ENCODE results near the gene GPRIN3.

Gene GPRIN3

DNA sequence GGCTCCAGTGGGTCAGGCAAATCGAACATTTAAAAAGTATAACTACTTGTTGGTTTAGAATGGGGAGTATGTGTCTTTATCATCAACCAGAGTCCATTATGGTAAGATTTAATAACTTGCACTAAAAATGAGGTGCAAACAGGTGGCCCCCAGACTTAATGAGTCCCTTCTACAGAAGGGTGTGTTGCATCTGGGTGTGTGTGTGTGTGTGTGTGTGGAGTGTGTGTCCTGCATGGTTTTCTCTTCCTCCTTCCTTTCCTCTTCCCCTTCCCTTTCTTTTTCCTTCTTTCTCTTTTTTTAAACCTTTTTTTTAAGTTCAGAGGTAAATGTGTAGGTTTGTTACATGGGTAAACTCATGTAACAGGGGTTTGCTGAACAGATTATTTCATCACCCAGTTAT lies 53.7 kb downstream of the GPRIN3 start:
- Histone ChIP-seq H3K4me3 (ENCODE audit: low read length) (no peak overlapping the region), H3K36me3 (replicated peaks; ENCODE audit: low read depth, low read length) (no peaks in the 10 kb centered on the region), H3K4me2 (ENCODE audit: low read length) (no peak overlapping the region), H3K27me3 (ENCODE audit: low read depth, low read length) (peaks cover 12% of the 10 kb centered on the region; the same call in 1 of the 2 replicates), H2AFZ (ENCODE audit: low read depth, low read length) (no peak overlapping the region), H3K9ac (ENCODE audit: low read length) (no peak overlapping the region), H3K9me3 (ENCODE audit: insufficient read depth, low read length) (no peaks in the 10 kb centered on the region), H3K27ac (ENCODE audit: low read length) (no peak overlapping the region), H3K4me1 (ENCODE audit: low read length) (peaks cover 5% of the 10 kb centered on the region; the same call in 1 of the 2 replicates), H3K79me2 (ENCODE audit: low read length) (no peaks in the 10 kb centered on the region), H4K20me1 (ENCODE audit: insufficient read depth, low read length) (no peaks in the 10 kb centered on the region)
- no peak for TF ChIP-seq EZH2phosphoT487 (IDR thresholded peaks at IDR 0.05; ENCODE audit: low read depth)
- TF ChIP-seq, protein P1, sequence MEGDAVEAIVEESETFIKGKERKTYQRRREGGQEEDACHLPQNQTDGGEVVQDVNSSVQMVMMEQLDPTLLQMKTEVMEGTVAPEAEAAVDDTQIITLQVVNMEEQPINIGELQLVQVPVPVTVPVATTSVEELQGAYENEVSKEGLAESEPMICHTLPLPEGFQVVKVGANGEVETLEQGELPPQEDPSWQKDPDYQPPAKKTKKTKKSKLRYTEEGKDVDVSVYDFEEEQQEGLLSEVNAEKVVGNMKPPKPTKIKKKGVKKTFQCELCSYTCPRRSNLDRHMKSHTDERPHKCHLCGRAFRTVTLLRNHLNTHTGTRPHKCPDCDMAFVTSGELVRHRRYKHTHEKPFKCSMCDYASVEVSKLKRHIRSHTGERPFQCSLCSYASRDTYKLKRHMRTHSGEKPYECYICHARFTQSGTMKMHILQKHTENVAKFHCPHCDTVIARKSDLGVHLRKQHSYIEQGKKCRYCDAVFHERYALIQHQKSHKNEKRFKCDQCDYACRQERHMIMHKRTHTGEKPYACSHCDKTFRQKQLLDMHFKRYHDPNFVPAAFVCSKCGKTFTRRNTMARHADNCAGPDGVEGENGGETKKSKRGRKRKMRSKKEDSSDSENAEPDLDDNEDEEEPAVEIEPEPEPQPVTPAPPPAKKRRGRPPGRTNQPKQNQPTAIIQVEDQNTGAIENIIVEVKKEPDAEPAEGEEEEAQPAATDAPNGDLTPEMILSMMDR (IDR thresholded peaks at IDR 0.05; ENCODE audit: low read depth, low read length) = no peak

DNA sequence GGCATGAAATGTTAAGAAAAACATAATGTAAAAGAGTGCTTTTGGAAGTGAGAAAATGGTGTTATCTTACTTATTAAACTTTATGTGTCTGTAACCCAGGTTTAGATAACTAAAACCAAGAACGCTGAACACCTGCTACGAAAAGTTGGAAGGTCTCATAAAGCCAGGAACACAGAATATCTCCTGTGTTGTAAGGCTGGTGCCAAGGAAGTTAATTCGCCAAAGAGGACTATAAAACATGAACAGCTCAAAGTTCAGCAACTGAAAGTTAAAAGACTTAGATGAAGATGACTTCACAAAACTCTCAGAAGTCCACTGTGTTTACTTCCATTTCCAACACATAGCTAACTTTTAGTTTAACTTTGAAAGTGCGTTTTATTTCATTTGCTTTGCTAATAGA lies 54.3 kb downstream of the GPRIN3 start:
- TF ChIP-seq, protein P1 (IDR thresholded peaks at IDR 0.05; ENCODE audit: low read depth, low read length) = no peak
- no peak for TF ChIP-seq EZH2phosphoT487 (IDR thresholded peaks at IDR 0.05; ENCODE audit: low read depth)
- H3K79me2 ChIP-seq (ENCODE audit: low read length) = no peaks in the 10 kb centered on the region
- no peak overlapping the region for H3K27ac ChIP-seq (ENCODE audit: low read length)

DNA sequence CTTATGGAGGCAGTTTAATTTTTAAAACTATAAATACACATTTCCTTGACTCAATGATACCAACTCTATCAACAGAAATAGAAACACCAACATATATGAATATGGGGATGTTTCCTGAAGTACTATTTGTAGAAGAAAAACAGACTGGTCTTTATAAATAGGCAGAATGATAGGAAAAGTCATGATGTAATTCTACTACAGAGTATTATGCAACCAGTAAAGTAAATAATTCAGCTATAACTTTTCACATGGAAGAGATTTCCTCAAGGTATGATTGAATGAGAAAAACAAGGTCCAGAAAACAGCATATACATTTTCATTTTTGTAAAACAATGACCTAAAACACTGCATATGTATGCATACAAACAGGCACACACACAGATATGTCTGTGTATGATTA lies 56.2 kb downstream of the GPRIN3 start:
- no peak overlapping the region for H3K4me3 ChIP-seq (ENCODE audit: low read length)
- H3K9ac ChIP-seq (ENCODE audit: low read length) = no peak overlapping the region
- H3K4me1 ChIP-seq (ENCODE audit: low read length) = peaks cover 5% of the 10 kb centered on the region; the same call in 1 of the 2 replicates
- H2AFZ ChIP-seq (ENCODE audit: low read depth, low read length) = no peak overlapping the region
- H3K27me3 ChIP-seq (ENCODE audit: low read depth, low read length) = 0 out of 2 replicates have a peak, but pooled peaks cover 2% of the 10 kb centered on the region
- TF ChIP-seq EZH2phosphoT487 (IDR thresholded peaks at IDR 0.05; ENCODE audit: low read depth) = no peak
- TF ChIP-seq, protein P1 (IDR thresholded peaks at IDR 0.05; ENCODE audit: low read depth, low read length) = no peak
- H4K20me1 ChIP-seq (ENCODE audit: insufficient read depth, low read length) = no peaks in the 10 kb centered on the region
- H3K9me3 ChIP-seq (ENCODE audit: insufficient read depth, low read length) = no peaks in the 10 kb centered on the region
- H3K79me2 ChIP-seq (ENCODE audit: low read length) = no peaks in the 10 kb centered on the region
- no peak overlapping the region for H3K27ac ChIP-seq (ENCODE audit: low read length)
- H3K36me3 ChIP-seq (replicated peaks; ENCODE audit: low read depth, low read length) = no peaks in the 10 kb centered on the region
- H3K4me2 ChIP-seq (ENCODE audit: low read length) = no peak overlapping the region

More for the DNA sequence above, 54.3 kb downstream of the GPRIN3 start:
- H4K20me1 ChIP-seq (ENCODE audit: insufficient read depth, low read length) = no peaks in the 10 kb centered on the region
- no peak overlapping the region for H3K9ac ChIP-seq (ENCODE audit: low read length)
- H3K4me3 ChIP-seq (ENCODE audit: low read length) = no peak overlapping the region
- no peaks in the 10 kb centered on the region for H3K36me3 ChIP-seq (replicated peaks; ENCODE audit: low read depth, low read length)
- H3K4me2 ChIP-seq (ENCODE audit: low read length) = no peak overlapping the region
- H2AFZ ChIP-seq (ENCODE audit: low read depth, low read length) = no peak overlapping the region
- no peaks in the 10 kb centered on the region for H3K9me3 ChIP-seq (ENCODE audit: insufficient read depth, low read length)
- peaks cover 12% of the 10 kb centered on the region; the same call in 1 of the 2 replicates for H3K27me3 ChIP-seq (ENCODE audit: low read depth, low read length)
- peaks cover 5% of the 10 kb centered on the region; the same call in 1 of the 2 replicates for H3K4me1 ChIP-seq (ENCODE audit: low read length)

DNA sequence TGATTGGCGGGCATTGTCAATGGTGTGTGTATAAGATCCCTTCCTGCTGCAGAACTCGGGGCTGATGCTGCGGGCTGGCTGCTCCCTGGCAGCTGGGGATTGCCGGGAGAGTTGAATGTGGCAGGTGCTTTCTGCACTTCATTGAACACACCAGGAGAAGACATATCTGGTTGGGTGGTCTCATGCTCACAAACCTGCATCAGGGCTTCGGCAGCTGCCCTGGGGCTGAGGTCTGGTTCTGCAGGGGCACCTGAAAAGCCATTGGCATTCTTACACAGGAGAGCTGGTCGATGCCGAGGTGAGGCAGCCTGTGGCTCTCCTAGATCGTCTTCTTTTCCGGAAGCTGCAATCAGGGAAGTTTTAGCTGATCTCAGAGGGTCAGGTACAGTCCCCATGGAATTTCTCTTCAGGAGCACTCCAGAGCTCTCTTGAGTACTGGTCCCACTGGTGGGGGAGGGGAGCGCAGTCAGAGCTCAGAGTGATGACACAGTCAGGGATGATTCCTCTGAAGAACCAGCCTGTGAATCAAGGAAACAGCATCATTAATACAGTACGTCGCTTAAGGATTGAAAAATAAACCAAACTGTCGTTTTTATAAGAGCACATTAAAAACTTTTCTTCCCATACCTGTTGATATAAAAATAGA lies 57.8 kb downstream of the GPRIN3 start:
- H3K9me3 ChIP-seq (ENCODE audit: insufficient read depth, low read length) = no peaks in the 10 kb centered on the region
- H3K79me2 ChIP-seq (ENCODE audit: low read length) = no peaks in the 10 kb centered on the region

More for the DNA sequence above, 57.8 kb downstream of the GPRIN3 start:
- no peak overlapping the region for H2AFZ ChIP-seq (ENCODE audit: low read depth, low read length)
- H3K4me1 ChIP-seq (ENCODE audit: low read length) = peaks cover 5% of the 10 kb centered on the region; the same call in 1 of the 2 replicates
- no peaks in the 10 kb centered on the region for H4K20me1 ChIP-seq (ENCODE audit: insufficient read depth, low read length)
- TF ChIP-seq, protein P1 (IDR thresholded peaks at IDR 0.05; ENCODE audit: low read depth, low read length) = no peak
- TF ChIP-seq EZH2phosphoT487 (IDR thresholded peaks at IDR 0.05; ENCODE audit: low read depth) = no peak
- no peaks in the 10 kb centered on the region for H3K36me3 ChIP-seq (replicated peaks; ENCODE audit: low read depth, low read length)
- no peak overlapping the region for H3K27ac ChIP-seq (ENCODE audit: low read length)
- H3K4me3 ChIP-seq (ENCODE audit: low read length) = no peak overlapping the region
- peak overlapping the region; percentile 10; the same call in 1 of the 2 replicates for H3K4me2 ChIP-seq (ENCODE audit: low read length)
- no peak overlapping the region for H3K9ac ChIP-seq (ENCODE audit: low read length)
- H3K27me3 ChIP-seq (ENCODE audit: low read depth, low read length) = no peaks in the 10 kb centered on the region

All from OCI-LY3 (cell line).